HG03378 (cell line): ENCODE data around the gene TBC1D21.

Source experiments
- ATAC-seq: cut with Tn5 transposase; IDR thresholded peaks from one replicate; pipeline ENCODE4 v1.9.1; 2021; ENCODE audit warnings: mild to moderate bottlenecking, moderate library complexity; ENCODE audit not compliant: unreplicated experiment

The TBC1D21 gene

GRCh38 chr15:73906346-73907034, 33.1 kb downstream of the TBC1D21 start:
- no peak for ATAC-seq

- no peak for ATAC-seq
Observed at GRCh38 chr15:73907035-73907408, 33.7 kb downstream of the TBC1D21 start.

GRCh38 chr15:73908030-73908821, 34.9 kb downstream of the TBC1D21 start:
- ATAC-seq, result no peak

DNA sequence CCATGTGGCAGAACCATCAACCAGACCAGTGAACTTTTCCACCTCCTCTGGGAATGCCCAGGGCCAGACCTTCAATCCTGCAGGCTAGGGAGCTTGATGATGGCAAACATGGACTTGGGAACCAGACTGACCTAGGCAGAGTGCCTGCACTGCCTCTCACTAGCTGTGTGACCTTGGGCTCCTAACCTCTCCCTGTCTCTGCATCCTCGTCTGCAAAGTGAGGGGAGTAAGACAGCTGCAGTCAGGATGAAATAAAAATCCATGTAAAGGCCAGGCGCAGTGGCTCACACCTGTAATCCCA, 35.4 kb downstream of the TBC1D21 start:
- ATAC-seq, result no peak

- ATAC-seq, result no peak
Observed at GRCh38 chr15:73909651-73910050, 36.3 kb downstream of the TBC1D21 start.

DNA sequence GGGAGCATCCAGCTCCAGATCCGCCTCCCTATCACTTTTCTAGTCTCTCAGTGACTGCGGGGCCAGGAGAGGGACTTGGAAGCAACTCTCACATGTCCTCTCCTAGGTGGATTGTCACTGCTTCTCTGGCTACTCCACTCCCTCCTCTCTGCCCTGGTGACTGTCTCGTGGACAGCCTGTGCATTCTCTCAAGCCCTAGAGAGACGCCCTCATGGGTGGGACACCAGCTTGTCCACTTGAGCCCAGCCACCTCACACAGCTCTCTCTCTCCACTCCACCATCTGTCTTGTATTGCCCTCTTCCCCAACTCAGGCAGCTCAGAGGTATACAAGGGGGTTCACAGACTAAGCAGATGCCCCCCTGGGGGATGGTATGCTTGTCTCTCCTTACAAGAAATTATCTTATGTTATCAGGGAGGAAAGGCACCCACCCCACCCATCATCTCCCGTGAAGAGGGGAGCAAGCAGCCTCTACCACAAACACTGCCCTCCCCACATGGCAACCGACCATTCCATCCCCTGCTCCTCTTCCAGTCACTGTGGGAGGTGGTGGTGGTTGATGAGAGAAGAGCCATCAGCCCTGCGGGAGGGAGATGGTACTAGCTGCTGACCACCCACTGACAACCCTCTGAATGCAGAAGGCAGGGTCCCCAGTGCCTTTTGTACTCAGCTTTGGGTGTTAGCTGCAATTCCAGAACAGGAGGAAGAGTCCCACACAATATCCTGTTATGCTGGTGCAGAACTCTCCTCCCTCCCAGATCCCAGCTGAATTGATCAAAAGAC, 37.3 kb downstream of the TBC1D21 start:
- no peak for ATAC-seq

GRCh38 chr15:73912030-73912596, 38.7 kb downstream of the TBC1D21 start:
- no peak for ATAC-seq

DNA sequence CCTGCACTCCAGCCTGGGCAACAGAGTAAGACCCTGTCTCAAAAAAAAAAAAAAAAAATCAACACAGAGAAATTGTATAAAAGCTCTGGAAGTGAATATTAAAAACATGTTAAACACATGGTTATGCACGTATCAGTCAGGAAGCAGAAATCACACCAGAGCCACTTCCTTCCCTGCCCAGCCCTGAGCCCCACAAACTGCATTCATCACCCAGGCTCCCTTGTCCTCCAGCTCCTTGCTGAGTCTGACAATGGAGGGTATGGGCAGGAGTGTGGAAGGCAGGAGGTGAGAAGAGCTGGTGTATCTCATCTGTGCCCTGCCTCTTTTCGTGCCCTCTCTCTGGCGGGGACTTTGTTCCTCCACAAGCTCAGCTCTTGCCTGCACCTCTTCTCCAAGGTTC, 40.8 kb downstream of the TBC1D21 start:
- ATAC-seq, result no peak

DNA sequence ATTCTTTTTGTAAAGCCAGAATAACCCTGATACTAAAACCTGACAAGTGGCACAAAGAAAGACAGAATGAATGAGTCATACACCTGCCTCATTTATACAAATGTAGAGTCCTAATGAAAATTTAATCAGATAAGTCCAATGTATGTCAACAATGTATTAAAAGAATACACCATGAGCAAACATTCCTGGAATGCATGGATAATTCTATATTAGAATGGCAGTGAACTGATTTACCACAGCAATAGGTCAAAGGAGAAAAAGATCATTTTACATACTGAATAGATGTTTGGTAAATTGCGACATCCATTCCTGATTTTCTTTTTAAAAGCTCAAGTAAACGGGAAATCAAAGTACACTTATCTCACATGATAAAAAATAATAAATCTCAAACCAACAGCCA, 41.7 kb downstream of the TBC1D21 start:
- ATAC-seq, result no peak

GRCh38 chr15:73918784-73919183, 45.4 kb downstream of the TBC1D21 start:
- ATAC-seq, result no peak

- no peak for ATAC-seq
Observed at GRCh38 chr15:73919706-73920105, 46.3 kb downstream of the TBC1D21 start.

DNA sequence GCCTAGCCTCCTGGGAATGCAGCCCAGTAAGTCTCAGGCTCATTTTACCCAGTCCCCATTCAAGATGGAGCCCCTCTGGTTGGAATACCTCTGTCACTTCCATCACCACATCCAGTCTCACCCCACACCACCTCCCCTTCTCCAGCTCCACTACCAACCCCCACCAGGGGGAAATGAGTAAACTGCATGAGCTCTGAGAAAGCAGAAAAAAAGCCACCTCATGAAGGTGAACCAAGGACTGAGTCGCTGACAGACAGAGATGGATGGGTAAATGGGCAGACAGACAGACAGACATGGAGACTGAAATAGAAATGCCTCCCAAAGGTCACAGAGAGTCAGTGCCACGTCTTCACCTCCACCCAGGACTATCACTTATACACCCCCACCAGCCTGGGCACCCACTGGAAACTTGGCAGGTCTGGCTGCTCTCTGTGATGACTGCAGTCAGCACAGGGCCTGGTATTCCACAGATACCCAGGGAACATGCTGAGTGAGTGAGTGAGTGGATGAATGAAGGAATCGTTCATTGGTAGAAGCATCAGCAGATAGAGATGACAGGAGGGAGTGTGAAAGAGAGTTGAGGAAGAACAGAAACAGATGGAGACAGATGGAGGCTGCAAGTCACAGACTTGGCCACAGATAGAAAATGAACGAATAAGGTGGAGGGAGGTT, 48.0 kb downstream of the TBC1D21 start:
- no peak for ATAC-seq

DNA sequence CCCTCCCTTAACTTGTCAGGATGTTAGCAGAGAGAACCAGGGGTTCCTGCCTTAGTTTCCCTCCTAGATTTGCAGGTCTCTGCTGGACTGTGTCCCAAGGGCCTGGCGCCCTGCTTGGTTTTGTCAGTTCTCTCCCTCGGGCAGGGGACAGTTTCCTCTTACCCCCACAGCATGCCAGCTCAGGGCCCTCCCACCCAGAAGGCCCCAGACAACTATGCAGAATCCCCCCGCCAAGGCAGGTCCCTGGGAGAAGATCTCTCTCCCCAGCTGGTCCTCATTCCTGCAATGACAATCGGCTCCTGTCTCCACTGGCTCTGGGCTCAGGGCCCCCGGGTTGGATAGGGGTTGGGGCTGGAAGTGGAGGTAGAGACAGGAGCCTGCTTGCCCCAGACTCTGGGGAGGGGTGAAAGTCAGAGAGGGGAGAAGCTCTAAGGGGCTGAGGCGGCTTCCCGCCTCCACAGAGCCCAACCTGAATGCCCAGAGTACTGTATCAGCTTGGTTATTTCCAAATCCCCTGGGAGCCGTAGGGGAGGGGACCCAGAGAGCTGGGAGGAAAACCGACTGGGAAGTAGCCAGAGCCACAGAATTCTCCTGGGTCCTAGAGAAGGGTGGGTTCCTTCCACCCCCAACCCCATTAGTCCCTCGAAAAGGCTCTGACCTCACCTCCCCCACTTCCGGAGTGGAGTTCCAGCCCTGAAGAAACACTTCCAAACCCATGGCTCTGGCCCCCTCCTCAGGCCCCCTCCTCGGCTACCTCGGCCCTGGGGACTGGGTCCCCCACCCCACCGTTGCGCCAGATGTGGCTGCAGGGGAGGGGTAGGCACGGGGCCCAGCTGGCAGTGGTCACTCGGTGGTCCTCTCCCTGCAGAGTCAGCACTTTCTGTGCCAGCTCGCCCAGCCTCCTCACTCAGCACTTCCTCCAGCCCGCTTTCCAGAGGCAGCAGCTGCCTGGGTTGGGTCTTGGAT, 49.1 kb downstream of the TBC1D21 start:
- no peak for ATAC-seq

DNA sequence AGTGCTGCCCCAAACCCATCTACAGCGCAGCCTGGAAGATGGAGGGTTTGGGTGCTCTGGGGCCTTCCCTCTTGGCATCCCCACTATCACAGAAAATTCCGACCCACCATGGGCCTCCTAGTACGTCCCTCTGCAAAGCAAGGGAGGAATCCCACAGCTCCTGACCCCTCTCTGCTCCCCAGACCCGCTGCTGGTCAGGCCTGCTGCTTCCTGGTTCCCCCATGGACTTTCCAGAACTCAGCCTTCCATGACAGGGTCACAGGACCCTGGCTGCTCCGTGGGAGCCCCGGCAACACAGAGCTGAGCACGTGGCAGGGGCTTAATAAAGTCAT, 49.8 kb downstream of the TBC1D21 start:
- ATAC-seq, result no peak

DNA sequence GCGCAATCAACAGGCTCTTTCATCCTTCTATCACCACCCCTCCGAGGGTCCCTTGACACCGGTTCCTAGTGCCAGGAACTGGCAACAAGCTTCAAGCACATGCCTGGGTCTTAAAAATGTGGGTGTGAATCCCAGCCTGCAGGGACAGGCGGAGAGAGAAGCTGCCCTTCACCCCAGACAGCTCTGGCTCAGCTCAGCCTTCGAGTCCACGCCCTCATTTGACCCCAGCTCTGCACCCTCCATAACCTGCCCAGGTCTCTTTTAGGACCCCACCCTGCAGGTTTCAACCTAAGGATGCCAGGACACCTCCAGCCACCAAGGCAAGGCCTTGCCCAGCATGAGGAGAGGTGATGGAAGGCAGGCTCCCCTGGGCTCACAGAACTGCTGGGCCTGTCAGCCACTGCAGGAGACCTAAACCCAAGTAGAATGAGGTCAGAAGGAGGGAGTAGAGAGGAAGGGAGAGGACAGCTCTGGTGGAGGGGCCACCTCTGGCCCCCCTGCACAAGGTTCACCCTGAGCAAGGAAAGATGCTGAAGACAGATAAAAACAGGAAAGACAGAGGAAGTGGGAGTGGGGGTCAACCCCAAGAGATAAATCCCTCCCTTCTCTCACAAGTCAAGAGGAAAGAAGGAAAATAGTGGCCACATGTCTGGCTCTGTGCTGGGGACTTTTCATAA, 50.3 kb downstream of the TBC1D21 start:
- ATAC-seq, result no peak

DNA sequence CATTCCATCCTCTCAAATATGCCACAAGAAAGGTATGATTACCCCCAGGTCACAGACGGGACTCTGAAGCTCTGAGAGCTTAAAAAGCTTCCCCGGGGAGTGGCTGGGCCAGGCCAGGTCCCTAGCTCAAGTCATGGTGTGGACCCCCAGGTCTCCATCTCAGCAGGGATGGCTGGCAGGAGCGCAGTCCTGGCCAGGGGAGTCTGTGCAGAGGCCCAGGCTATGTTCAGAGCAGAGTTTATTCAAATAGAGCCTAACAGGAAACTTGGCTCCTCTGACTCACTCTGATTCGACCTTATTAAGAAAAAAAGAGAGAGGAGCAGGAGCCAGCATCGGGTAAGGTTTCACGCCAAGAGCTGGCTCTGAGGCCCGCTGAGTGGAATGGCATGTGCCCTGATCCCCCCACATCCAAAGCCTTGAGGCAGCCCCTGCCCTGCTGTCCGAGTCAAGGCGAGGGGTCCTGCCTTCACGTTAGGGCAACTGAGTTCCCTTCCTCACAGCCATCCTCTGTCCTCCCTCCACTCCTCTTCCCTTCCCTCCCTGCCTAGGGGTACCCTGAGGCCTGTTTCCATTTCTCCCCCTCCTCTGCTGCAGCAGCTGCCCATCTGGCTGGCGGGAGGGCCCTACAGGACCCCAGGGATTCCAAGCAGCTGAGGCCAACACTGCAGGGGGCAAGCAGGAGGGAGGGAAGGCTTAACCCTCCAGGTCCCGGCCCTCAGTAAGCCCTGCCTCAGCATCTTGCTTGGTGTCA, 51.0 kb downstream of the TBC1D21 start:
- no peak for ATAC-seq

DNA sequence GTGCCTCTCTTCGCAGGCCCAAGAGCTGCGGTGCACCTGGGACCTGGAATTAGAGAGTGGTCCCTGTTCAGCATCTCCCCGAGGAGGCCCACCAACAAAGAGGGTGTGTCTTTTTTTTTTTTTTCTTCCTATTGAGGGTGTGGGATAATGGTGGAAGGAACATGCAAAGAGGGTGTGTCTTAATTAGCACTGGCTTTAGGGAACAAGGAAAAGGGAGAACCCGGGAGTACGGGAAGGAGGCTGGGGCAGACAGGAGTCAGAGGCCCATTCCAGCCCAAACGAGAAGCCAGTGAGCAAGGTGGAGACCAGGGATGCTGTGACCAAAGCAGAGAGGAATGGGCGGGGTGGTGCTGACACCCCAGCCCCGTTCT, 52.5 kb downstream of the TBC1D21 start:
- ATAC-seq, result no peak

GRCh38 chr15:73926219-73927002, 53.0 kb downstream of the TBC1D21 start, which contains the start of gene LOXL1:
Gene LOXL1 (plus strand): TSS chr15:73926462. CDS start chr15:73926784, 322 bp downstream.
- no peak for ATAC-seq
